Left lung (tissue), 10 donors: ENCODE measurements around the gene KMT2C. TPM values are rescaled to one million over a fixed set of nuclear protein-coding genes. Genes with fewer than 3 reads are reported as not detected.
A peak's percentile ranks its signal among the peaks of the same experiment; 100 is the strongest.
"Not testable (repeated sequence)": the region's sequence is repeated elsewhere in the genome, so short reads cannot be mapped to it uniquely, and the experiment has no call there.

Source experiments
- ATAC-seq: fragments of 200-7000 bp; cut with Tn5 transposase; one replicate; pipeline ENCODE4 v1.9.1; 2020; ENCODE audit warnings: moderate library complexity
- DNase-seq, 4 donors: peaks; one replicate each; pipeline ENCODE4 v3.0.0-alpha.2; 2013 to 2020
- H3K27ac ChIP-seq, 2 donors: fragments of 200-600 bp; sonication (generic) in 1 of 2; one replicate each; pipeline versions ENCODE4 v1.5.0 to v1.8.0; 2020 to 2021
- H3K27me3 ChIP-seq, 2 donors: fragments of 200-600 bp; sonication (generic) in 1 of 2; one replicate each; pipeline versions ENCODE4 v1.5.0 to v1.8.0; 2020 to 2021
- H3K36me3 ChIP-seq, 2 donors: fragments of 200-600 bp; sonication (generic) in 1 of 2; one replicate each; pipeline versions ENCODE4 v1.5.0 to v1.8.0; 2020 to 2021
- H3K4me1 ChIP-seq, 2 donors: fragments of 200-600 bp; one replicate each; pipeline ENCODE4 v1.8.0; 2021
- H3K4me3 ChIP-seq, 2 donors: fragments of 200-600 bp; sonication (generic) in 1 of 2; one replicate each; pipeline versions ENCODE4 v1.5.0 to v1.8.0; 2020 to 2021; ENCODE audit warnings: mild to moderate bottlenecking in 1 of 2
- H3K9me3 ChIP-seq, 2 donors: fragments of 200-600 bp; sonication (generic) in 1 of 2; one replicate each; pipeline versions ENCODE4 v1.5.0 to v1.8.0; 2020 to 2021
- CTCF ChIP-seq, 2 donors: fragments of 200-600 bp; sonication (generic) in 1 of 2; IDR thresholded peaks; one replicate each; pipeline versions ENCODE4 v1.5.0 to v1.8.0; 2021; ENCODE audit warnings: antibody characterized with exemption in 2 of 2
- intact Hi-C, 2 donors: fragments of 100-400 bp; cut with DNase I; formaldehyde crosslinking; loops; one replicate each; pipeline versions ENCODE4 v1.11.2 to v1.14.2; 2022
- polyA plus RNA-seq, 6 donors: library from polyadenylated mRNA; unstranded; fragments of 120-200 nt; gene quantifications; one replicate each; pipeline ENCODE4 v1.2.1, GENCODE V29; 2013; ENCODE audit not compliant: insufficient read length in 6 of 6
- total RNA-seq, 2 donors: library from RNA; stranded (reverse); fragmentation: NEBNext Ultra II Directional; extraction: Animal tissue kit (Norgen Biotek cat#: 25700); gene quantifications; one replicate each; pipeline ENCODE4 v1.2.1, GENCODE V29; 2021
- donor health status: DM: no; HTN: yes; CAD: no.
- donor health status: DM: no; HTN: no; CAD: no.

KMT2C gene
- total and polyA plus RNA-seq, 8 donors, result 36.4 to 91.4 (median 42.1) TPM

DNA sequence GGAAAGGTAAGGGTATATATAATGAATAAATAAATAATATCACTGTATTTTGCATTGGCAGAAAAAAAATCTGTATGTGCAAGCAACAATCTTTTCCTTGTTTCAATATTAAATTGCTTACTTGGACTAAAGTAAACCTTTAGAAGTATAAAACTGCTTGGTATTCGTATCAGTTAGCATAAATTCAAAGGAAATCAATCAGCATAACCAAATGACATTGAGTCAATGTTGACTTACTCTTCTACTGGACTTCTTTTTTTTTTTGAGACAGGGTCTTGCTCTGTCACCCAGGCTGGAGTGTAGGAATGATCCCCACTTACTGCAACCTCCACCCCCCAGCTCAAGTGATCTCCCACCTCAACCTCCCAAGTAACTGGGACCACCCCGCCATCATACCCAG is 42.3 kb upstream of the KMT2C start:
- ATAC-seq, result no peak
- H3K27me3 ChIP-seq, result no peaks in the 10 kb centered on the region
- no peak for TF ChIP-seq CTCF (IDR thresholded peaks at IDR 0.05)
- intact Hi-C loops, result no loop called here
- H3K27ac ChIP-seq, result no peak overlapping the region
- no peaks in the 10 kb centered on the region for H3K9me3 ChIP-seq
- no peaks in the 10 kb centered on the region for H3K36me3 ChIP-seq
- no peaks in the 10 kb centered on the region for H3K4me1 ChIP-seq
- no peak overlapping the region for H3K4me3 ChIP-seq
- no peak for DNase-seq

GRCh38 chr7:152477079-152477478 is 41.3 kb upstream of the KMT2C start:
- Histone ChIP-seq H3K4me3 (no peak overlapping the region), H3K27me3 (no peaks in the 10 kb centered on the region)
- TF ChIP-seq CTCF (IDR thresholded peaks at IDR 0.05), result no peak

DNA sequence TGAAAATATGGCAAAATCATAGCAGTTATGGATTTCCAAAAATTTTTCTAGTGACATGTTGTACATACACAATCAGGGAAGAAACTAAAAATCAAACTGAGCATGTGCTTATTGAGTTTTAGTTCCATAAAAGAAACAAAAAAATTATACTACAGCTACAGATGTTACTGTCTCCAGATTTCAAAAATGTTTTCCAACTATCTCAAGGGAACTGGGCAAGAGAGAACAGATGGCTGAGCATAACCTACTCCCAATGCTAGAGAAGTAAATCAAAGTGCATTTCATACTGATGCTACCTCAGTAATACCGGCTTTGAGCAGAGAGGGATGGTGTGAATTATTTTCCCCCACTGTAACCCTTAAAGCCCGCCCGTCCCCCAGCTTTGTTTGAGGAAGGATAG is 40.7 kb upstream of the KMT2C start:
- Histone ChIP-seq H3K9me3 (no peaks in the 10 kb centered on the region), H3K4me1 (no peaks in the 10 kb centered on the region), H3K4me3 (no peak overlapping the region), H3K36me3 (no peaks in the 10 kb centered on the region), H3K27ac (no peak overlapping the region), H3K27me3 (no peaks in the 10 kb centered on the region)
- intact Hi-C loops, result no loop called here
- DNase-seq (no peak), ATAC-seq (no peak)
- TF ChIP-seq CTCF (IDR thresholded peaks at IDR 0.05), result no peak

More at GRCh38 chr7:152477079-152477478, 41.3 kb upstream of the KMT2C start:
- no peak overlapping the region for H3K27ac ChIP-seq
- intact Hi-C loops, result no loop called here
- ATAC-seq, result no peak
- no peaks in the 10 kb centered on the region for H3K36me3 ChIP-seq
- no peaks in the 10 kb centered on the region for H3K9me3 ChIP-seq
- H3K4me1 ChIP-seq, result no peaks in the 10 kb centered on the region
- no peak for DNase-seq

DNA sequence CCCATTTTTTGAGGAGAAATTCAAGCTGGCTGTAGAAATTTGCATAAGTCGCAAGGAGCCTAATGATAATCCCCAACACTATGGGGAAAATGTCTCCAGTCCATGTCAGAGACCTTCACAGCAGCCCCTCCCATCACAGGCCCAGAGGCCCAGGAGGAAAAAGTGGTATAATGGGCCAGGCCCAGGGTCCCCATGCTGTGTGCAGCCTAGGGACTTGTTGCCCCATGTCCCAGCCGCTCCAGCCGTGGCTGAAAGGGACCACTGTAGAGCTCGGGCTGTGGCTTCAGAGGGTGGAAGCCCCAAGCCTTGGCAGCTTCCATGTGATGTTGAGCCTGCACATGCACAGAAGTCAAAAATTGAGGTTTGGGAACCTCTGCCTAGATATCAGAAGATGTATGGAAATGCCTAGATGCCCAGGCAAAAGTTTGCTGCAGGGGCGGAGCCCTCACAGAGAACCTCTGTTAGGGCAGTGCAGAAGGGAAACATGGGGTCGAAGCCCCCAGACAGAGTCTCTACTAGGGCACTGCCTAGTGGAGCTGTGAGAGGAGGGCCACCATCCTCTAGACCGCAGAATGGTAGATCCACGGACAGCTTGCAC is 35.3 kb upstream of the KMT2C start:
- ATAC-seq, H3K36me3 ChIP-seq, intact Hi-C loops, H3K27ac ChIP-seq, H3K4me1 ChIP-seq, H3K9me3 ChIP-seq, H3K4me3 ChIP-seq, H3K27me3 ChIP-seq, DNase-seq: not testable (repeated sequence)

DNA sequence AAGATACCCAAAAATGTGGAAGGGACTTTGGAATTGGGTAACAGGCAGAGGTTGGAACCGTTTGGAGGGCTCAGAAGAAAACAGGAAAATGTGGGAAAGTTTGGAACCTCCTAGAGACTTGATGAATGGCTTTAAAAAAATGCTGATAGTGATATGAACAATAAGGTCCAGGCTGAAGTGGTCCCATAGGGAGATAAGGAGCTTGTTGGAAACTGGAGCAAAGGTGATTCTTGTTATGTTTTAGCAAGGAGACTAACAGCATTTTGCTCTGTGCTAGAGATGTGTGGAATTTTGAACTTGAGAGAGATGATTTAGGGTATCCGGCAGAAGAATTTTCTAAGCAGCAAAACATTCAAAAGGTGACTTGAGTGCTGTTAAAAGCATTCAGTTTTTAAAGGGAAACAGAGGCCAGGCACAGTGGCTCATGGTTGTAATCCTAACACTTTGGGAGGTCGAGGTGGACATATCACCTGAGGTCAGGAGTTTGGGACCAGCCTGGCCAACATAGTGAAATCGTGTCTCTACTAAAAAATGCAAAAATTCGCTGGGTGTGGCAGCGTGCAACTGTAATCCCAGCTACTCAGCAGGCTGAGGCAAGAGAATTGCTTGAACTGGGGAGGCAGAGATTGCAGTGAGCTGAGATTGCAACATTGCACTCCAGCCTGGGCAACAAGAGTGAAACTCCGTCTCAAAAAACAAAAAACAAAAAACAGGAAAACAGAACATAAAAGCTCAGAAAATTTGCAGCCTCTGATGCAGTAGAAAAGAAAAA is 34.6 kb upstream of the KMT2C start:
- ATAC-seq, result peak; percentile 59
- H3K36me3 ChIP-seq, H3K4me1 ChIP-seq, DNase-seq, H3K27ac ChIP-seq, H3K27me3 ChIP-seq, H3K9me3 ChIP-seq, H3K4me3 ChIP-seq, intact Hi-C loops: not testable (repeated sequence)

DNA sequence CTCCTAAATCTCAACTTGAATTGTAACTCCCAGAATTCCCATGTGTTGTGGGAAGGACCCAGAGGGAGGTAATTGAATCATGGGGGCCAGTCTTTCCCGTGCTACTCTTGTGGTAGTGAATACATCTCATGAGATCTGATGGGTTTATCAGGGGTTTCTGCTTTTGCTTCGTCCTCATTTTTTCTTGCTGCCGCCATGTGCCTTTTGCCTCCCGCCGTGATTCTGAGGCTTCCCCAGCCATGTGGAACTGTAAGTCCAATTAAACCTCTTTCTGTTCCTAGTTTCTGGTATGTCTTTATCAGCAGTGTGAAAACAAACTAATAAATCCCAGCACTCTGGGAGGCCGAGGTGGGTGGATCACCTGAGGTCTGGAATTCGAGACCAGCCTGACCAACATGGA is 33.8 kb upstream of the KMT2C start:
- DNase-seq, intact Hi-C loops, ATAC-seq: not testable (repeated sequence)

More for the DNA sequence above, 33.8 kb upstream of the KMT2C start:
- not testable (repeated sequence) for H3K36me3 ChIP-seq, H3K4me3 ChIP-seq, H3K4me1 ChIP-seq, H3K27me3 ChIP-seq, H3K27ac ChIP-seq, H3K9me3 ChIP-seq
